HCT116 (cell line): ENCODE measurements around the gene SYT9. TPM values are rescaled to one million over a fixed set of nuclear protein-coding genes. Genes with fewer than 3 reads are reported as not detected.

Experiments used
- ATAC-seq: fragments of 200-7000 bp; cut with Tn5 transposase; 2 replicates; pipeline ENCODE4 v1.9.1; 2020; ENCODE audit warnings: mild to moderate bottlenecking, moderate library complexity
- BruUV-seq: library from RNA; stranded (reverse); fragments of 400-500 nt; replicated peaks from 2 replicates; lab custom pipeline; 2021; lab: Mats Ljungman, UMichigan
- CTCF ChIA-PET: fragments of 300-600 bp; sonication (Branson Sonifier 250); formaldehyde crosslinking; loops from one replicate; lab custom pipeline; 2021; ENCODE audit warnings: antibody characterized with exemption; lab: Charles Lee
- POLR2A ChIA-PET: fragments of 300-600, 350-600 bp; sonication (Branson Sonifier 250); formaldehyde crosslinking; loops from one replicate; lab custom pipeline; 2021; ENCODE audit warnings: antibody characterized with exemption; lab: Charles Lee
- RAD21 ChIA-PET, 2 experiments: fragments of 300-600 bp; sonication (Branson Sonifier 250); formaldehyde crosslinking; loops; one replicate each; lab custom pipeline; 2023; ENCODE audit warnings: low total read pairs in 2 of 2; ENCODE audit not compliant: uncharacterized antibody in 2 of 2, unreplicated experiment in 2 of 2, low non-redundant PET in 1 of 2; lab: Charles Lee
- DNase-seq: peaks from one replicate; pipeline ENCODE4 v3.0.0-alpha.2; 2010; ENCODE audit warnings: low read depth, low spot score
- H2AFZ ChIP-seq: fragments of 200-600 bp; shearing (Covaris generic), sonication (generic); 2 replicates; pipeline ENCODE4 v1.6.1; 2017; ENCODE audit warnings: low read depth, mixed run types, mixed read lengths, antibody characterized with exemption, low read length; ENCODE audit not compliant: poor library complexity, severe bottlenecking
- H3K27ac ChIP-seq: 2 replicates; pipeline ENCODE4 v1.5.1; 2012; ENCODE audit warnings: low read depth, low read length
- H3K27me3 ChIP-seq: fragments of 200-600 bp; sonication (generic); 2 replicates; pipeline ENCODE4 v1.6.1; 2016; ENCODE audit warnings: mixed run types, low read length, mixed read lengths; ENCODE audit not compliant: insufficient read depth
- H3K36me3 ChIP-seq, 2 experiments: fragments of 200-500 bp in 1 of 2; fragments of 200-600 bp in 1 of 2; sonication (Bioruptor generic) in 1 of 2; sonication (generic) in 1 of 2; 2 replicates each; pipeline versions ENCODE4 v1.5.1 to v1.6.1; 2014 to 2016; ENCODE audit warnings: low read length in 2 of 2, inconsistent platforms in 1 of 2, mixed read lengths in 1 of 2, mixed run types in 1 of 2; ENCODE audit not compliant: insufficient read depth in 2 of 2, control insufficient read depth in 1 of 2
- H3K4me1 ChIP-seq, 2 experiments: fragments of 200-600 bp in 1 of 2; sonication (generic) in 1 of 2; 2 replicates each; pipeline versions ENCODE4 v1.5.1 to v1.6.1; 2012 to 2017; ENCODE audit warnings: low read length in 2 of 2, inconsistent platforms in 1 of 2, mild to moderate bottlenecking in 1 of 2, mixed read lengths in 1 of 2, mixed run types in 1 of 2, moderate library complexity in 1 of 2; ENCODE audit not compliant: insufficient read depth in 2 of 2, control insufficient read depth in 1 of 2
- H3K4me2 ChIP-seq: fragments of 200-600 bp; sonication (generic); 2 replicates; pipeline ENCODE4 v1.6.1; 2017; ENCODE audit warnings: mixed run types, low read length, mixed read lengths
- H3K4me3 ChIP-seq, 2 experiments: fragments of 200-600 bp in 1 of 2; sonication (generic) in 1 of 2; replicated peaks in 1 of 2; 2 replicates each; pipeline ENCODE4 v1.5.1; 2011 to 2016; ENCODE audit warnings: low read length in 2 of 2, control low read depth in 1 of 2, low read depth in 1 of 2, mild to moderate bottlenecking in 1 of 2, mixed read lengths in 1 of 2, mixed run types in 1 of 2
- H3K79me2 ChIP-seq: fragments of 200-600 bp; sonication (generic); 2 replicates; pipeline ENCODE4 v1.6.1; 2017; ENCODE audit warnings: mild to moderate bottlenecking, mixed run types, low read length, moderate library complexity, mixed read lengths; ENCODE audit not compliant: insufficient read depth
- H3K9ac ChIP-seq: fragments of 200-600 bp; sonication (generic); 2 replicates; pipeline ENCODE4 v1.6.1; 2016; ENCODE audit warnings: low read length, mixed read lengths
- H3K9me2 ChIP-seq: fragments of 200-600 bp; sonication (generic), shearing (Covaris generic); 2 replicates; pipeline ENCODE4 v1.6.1; 2017; ENCODE audit warnings: mixed run types, mild to moderate bottlenecking, moderate library complexity; ENCODE audit not compliant: insufficient read depth
- H3K9me3 ChIP-seq, 2 experiments: fragments of 200-500 bp in 1 of 2; fragments of 200-600 bp in 1 of 2; sonication (Bioruptor generic) in 1 of 2; sonication (generic) in 1 of 2; 2 replicates each; pipeline ENCODE4 v1.6.1; 2014 to 2017; ENCODE audit warnings: low read length in 2 of 2, mixed read lengths in 2 of 2, inconsistent platforms in 1 of 2, low read depth in 1 of 2, mild to moderate bottlenecking in 1 of 2, mixed run types in 1 of 2, moderate library complexity in 1 of 2; ENCODE audit not compliant: control insufficient read depth in 1 of 2, insufficient read depth in 1 of 2
- H4K20me1 ChIP-seq: fragments of 200-600 bp; sonication (generic), shearing (Covaris generic); 2 replicates; pipeline ENCODE4 v1.6.1; 2017; ENCODE audit warnings: mixed run types, mild to moderate bottlenecking, moderate library complexity; ENCODE audit not compliant: insufficient read depth
- ATF3 ChIP-seq: IDR thresholded peaks from 2 replicates; pipeline ENCODE4 v1.6.1; 2012
- CBX3 ChIP-seq: IDR thresholded peaks from 2 replicates; pipeline ENCODE4 v1.6.1; 2012; ENCODE audit warnings: low read depth
- CEBPB ChIP-seq: IDR thresholded peaks from 2 replicates; pipeline ENCODE4 v1.6.1; 2012; ENCODE audit warnings: low read depth
- EZH2 ChIP-seq: fragments of 200-600 bp; sonication (generic); IDR thresholded peaks from 2 replicates; pipeline ENCODE4 v1.6.1; 2017; ENCODE audit warnings: antibody characterized with exemption, mixed run types
- JUND ChIP-seq: IDR thresholded peaks from 2 replicates; pipeline ENCODE4 v1.6.1; 2012
- MAX ChIP-seq: IDR thresholded peaks from 2 replicates; pipeline ENCODE4 v1.6.1; 2012
- POLR2AphosphoS5 ChIP-seq: IDR thresholded peaks from 2 replicates; pipeline ENCODE4 v1.6.1; 2011; ENCODE audit warnings: mild to moderate bottlenecking, low read depth, low read length, moderate library complexity
- SIN3A ChIP-seq: IDR thresholded peaks from 2 replicates; pipeline ENCODE4 v1.6.1; 2012; ENCODE audit warnings: low read depth
- SRF ChIP-seq: IDR thresholded peaks from 2 replicates; pipeline ENCODE4 v1.6.1; 2012; ENCODE audit warnings: low read depth
- ZBTB33 ChIP-seq: IDR thresholded peaks from 2 replicates; pipeline ENCODE4 v1.6.1; 2011; ENCODE audit warnings: mild to moderate bottlenecking, low read length, moderate library complexity; ENCODE audit not compliant: insufficient replicate concordance; ENCODE audit errors: extremely low read depth
- ZFX ChIP-seq: fragments of 450-650 bp; IDR thresholded peaks from 2 replicates; pipeline ENCODE4 v1.6.1; 2017
- intact Hi-C: fragments of 100-400 bp; cut with micrococcal nuclease; formaldehyde crosslinking; loops from 2 replicates; pipeline ENCODE4 v1.10.0; 2022
- total RNA-seq: library from RNA; stranded (reverse); gene quantifications from one replicate; pipeline ENCODE4 v1.2.1, GENCODE V29; 2021; ENCODE audit not compliant: unreplicated experiment

The SYT9 gene
- total RNA-seq, 1 experiment from 2014 or later = not detected

GRCh38 chr11:7422544-7423331, 171.0 kb downstream of the SYT9 start:
- no peak overlapping the region for H3K4me2 ChIP-seq
- CTCF ChIA-PET = no interaction called here

More at GRCh38 chr11:7422544-7423331, 171.0 kb downstream of the SYT9 start:
- ATAC-seq = no peak
- POLR2A ChIA-PET = no interaction called here
- H4K20me1 ChIP-seq = no peaks in the 10 kb centered on the region
- H3K4me3 ChIP-seq = no peak overlapping the region
- no peaks in the 10 kb centered on the region for H3K9me3 ChIP-seq
- H3K9ac ChIP-seq = no peak overlapping the region
- TF ChIP-seq CEBPB = no peak
- TF ChIP-seq ATF3 = no peak
- no peak for TF ChIP-seq MAX
- no peak for TF ChIP-seq POLR2AphosphoS5
- no peak for TF ChIP-seq SRF
- TF ChIP-seq ZBTB33 = no peak
- TF ChIP-seq CBX3 = no peak
- no peak for TF ChIP-seq SIN3A
- TF ChIP-seq ZFX = no peak
- no peak for TF ChIP-seq EZH2
- no peak for TF ChIP-seq JUND
- no peak for DNase-seq
- no peak overlapping the region for H2AFZ ChIP-seq
- no peaks in the 10 kb centered on the region for H3K9me2 ChIP-seq
- peaks cover 37% of the 10 kb centered on the region for H3K27me3 ChIP-seq
- no peaks in the 10 kb centered on the region for H3K79me2 ChIP-seq
- intact Hi-C loops = no loop called here
- no peak overlapping the region for H3K27ac ChIP-seq
- no peaks in the 10 kb centered on the region for H3K36me3 ChIP-seq
- no peaks in the 10 kb centered on the region for H3K4me1 ChIP-seq
- BruUV-seq = no TSS peak
- RAD21 ChIA-PET = no interaction called here
